ENCODE measurements around the gene SPG7.

DNA sequence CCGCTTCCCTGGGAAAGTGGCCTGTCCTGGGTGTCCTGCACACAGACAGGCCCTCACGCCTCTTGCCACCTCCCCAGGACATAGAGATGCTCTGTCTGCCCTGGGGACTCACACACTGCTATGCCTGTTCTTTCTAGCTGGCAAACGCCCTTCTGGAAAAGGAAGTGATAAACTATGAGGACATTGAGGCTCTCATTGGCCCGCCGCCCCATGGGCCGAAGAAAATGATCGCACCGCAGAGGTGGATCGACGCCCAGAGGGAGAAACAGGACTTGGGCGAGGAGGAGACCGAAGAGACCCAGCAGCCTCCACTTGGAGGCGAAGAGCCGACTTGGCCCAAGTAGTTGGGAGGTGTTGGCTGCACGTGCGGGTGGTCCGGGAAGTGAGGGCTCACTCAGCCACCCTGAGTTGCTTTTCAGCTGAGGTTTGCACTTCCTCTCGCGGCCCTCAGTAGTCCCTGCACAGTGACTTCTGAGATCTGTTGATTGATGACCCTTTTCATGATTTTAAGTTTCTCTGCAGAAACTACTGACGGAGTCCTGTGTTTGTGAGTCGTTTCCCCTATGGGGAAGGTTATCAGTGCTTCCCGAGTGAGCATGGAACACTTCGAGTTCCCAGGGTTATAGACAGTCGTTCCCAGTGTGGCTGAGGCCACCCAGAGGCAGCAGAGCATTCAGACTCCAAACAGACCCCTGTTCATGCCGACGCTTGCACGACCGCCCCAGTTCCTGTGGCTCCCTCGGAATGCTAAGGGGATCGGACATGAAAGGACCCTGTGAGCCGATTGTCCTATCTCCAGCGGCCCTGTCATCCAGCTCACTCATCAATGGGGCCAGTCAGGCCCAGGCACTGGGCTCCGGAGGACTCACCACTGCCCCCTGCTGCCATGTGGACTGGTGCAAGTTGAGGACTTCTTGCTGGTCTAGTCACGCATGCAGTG, 48.8 kb downstream of the SPG7 start:
- TF ChIP-seq, protein P1, sequence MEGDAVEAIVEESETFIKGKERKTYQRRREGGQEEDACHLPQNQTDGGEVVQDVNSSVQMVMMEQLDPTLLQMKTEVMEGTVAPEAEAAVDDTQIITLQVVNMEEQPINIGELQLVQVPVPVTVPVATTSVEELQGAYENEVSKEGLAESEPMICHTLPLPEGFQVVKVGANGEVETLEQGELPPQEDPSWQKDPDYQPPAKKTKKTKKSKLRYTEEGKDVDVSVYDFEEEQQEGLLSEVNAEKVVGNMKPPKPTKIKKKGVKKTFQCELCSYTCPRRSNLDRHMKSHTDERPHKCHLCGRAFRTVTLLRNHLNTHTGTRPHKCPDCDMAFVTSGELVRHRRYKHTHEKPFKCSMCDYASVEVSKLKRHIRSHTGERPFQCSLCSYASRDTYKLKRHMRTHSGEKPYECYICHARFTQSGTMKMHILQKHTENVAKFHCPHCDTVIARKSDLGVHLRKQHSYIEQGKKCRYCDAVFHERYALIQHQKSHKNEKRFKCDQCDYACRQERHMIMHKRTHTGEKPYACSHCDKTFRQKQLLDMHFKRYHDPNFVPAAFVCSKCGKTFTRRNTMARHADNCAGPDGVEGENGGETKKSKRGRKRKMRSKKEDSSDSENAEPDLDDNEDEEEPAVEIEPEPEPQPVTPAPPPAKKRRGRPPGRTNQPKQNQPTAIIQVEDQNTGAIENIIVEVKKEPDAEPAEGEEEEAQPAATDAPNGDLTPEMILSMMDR (IDR thresholded peaks at IDR 0.05) = peak; percentile 77
- no peak for TF ChIP-seq EZH2 (IDR thresholded peaks at IDR 0.05)
